ENCODE measurements around the gene SLC35E2B.
"Not testable (repeated sequence)": the region's sequence is repeated elsewhere in the genome, so short reads cannot be mapped to it uniquely, and the experiment has no call there.

Gene SLC35E2B

GRCh38 chr1:1692714-1693647 lies at the start of gene SLC35E2B:
SLC35E2B (minus strand) TSS chr1:1692795; CDS start chr1:1676699, 16,096 bp downstream.
- peak within 1 kb of the TSS in 1 of 2 donors; percentile 47 for H3K4me3 ChIP-seq (ENCODE audit: low read depth in 1 of 2, low read length in 2 of 2)
- not testable (repeated sequence) for H3K9me3 ChIP-seq (ENCODE audit: low read length); H3K4me1 ChIP-seq (ENCODE audit: insufficient read depth, low read length); H3K36me3 ChIP-seq (ENCODE audit: insufficient read depth, low read length); H3K27me3 ChIP-seq (ENCODE audit: control insufficient read depth in 1 of 2, insufficient read depth in 2 of 2, low read length in 2 of 2); H3K9ac ChIP-seq (ENCODE audit: low read length)
- H3K27ac ChIP-seq (ENCODE audit: low read depth, low read length): peak within 1 kb of the TSS; percentile 52

GRCh38 chr1:1741013-1741412 lies 48.4 kb upstream of the SLC35E2B start:
- not testable (repeated sequence) for H3K4me3 ChIP-seq (ENCODE audit: low read depth in 1 of 2, low read length in 2 of 2); H3K4me1 ChIP-seq (ENCODE audit: insufficient read depth, low read length); H3K9ac ChIP-seq (ENCODE audit: low read length); H3K36me3 ChIP-seq (ENCODE audit: insufficient read depth, low read length); H3K27me3 ChIP-seq (ENCODE audit: control insufficient read depth in 1 of 2, insufficient read depth in 2 of 2, low read length in 2 of 2); H3K27ac ChIP-seq (ENCODE audit: low read depth, low read length); H3K9me3 ChIP-seq (ENCODE audit: low read length)

DNA sequence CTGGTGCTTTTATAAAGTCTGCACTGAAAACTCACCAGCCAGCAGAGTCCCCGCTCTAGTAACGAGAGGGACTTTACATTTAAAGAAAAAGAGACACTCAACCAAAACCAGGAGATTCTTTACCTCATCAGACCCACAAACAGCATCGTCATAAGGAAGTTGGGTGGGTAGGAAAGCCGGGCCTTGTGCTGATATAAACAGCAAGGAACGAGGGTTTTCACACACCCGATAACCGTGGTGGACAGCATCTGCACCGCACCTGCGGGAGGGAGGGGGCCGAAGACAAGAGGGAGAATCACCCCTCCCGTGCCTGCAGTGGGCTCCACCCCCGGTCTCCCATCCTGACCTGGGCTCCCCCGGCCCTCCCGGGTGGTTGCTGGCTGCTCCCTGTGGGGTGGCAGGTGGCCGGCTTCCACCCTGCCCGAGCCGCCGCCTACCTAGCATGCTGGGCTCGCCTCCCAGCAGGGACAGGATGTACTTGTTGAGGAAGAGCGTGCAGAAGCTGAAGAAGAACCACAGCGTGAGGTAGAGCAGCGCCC lies 46.3 kb upstream of the SLC35E2B start:
- not testable (repeated sequence) for H3K36me3 ChIP-seq (ENCODE audit: insufficient read depth, low read length); H3K9me3 ChIP-seq (ENCODE audit: low read length); H3K27me3 ChIP-seq (ENCODE audit: control insufficient read depth in 1 of 2, insufficient read depth in 2 of 2, low read length in 2 of 2); H3K9ac ChIP-seq (ENCODE audit: low read length); H3K4me1 ChIP-seq (ENCODE audit: insufficient read depth, low read length); H3K27ac ChIP-seq (ENCODE audit: low read depth, low read length); H3K4me3 ChIP-seq (ENCODE audit: low read depth in 1 of 2, low read length in 2 of 2)

GRCh38 chr1:1737675-1738590 lies 45.3 kb upstream of the SLC35E2B start:
- not testable (repeated sequence) for H3K9me3 ChIP-seq (ENCODE audit: low read length); H3K36me3 ChIP-seq (ENCODE audit: insufficient read depth, low read length); H3K4me3 ChIP-seq (ENCODE audit: low read depth in 1 of 2, low read length in 2 of 2); H3K27me3 ChIP-seq (ENCODE audit: control insufficient read depth in 1 of 2, insufficient read depth in 2 of 2, low read length in 2 of 2); H3K4me1 ChIP-seq (ENCODE audit: insufficient read depth, low read length); H3K9ac ChIP-seq (ENCODE audit: low read length); H3K27ac ChIP-seq (ENCODE audit: low read depth, low read length)

DNA sequence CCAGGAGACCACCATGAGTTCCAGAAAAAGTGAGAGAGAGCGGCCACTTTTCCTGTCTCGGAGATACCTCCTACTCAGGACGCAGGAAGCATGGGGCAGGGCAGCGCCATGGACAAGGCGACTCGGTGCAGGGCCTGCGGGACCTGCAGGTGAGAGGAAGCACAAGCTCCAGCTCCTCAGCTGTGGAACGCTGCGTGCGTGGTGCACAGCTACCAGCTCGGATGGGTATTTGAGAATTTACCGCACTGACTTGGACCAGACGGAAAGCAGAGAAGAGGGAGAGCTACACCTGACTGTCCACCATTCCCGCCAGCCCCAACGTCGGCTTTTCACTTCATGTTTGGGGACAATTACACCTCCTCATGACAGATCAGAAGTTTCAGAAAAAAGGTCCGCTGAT lies 39.8 kb upstream of the SLC35E2B start:
- no peak overlapping the region for H3K27ac ChIP-seq (ENCODE audit: low read depth, low read length)
- peaks cover 9% of the 10 kb centered on the region for H3K36me3 ChIP-seq (ENCODE audit: insufficient read depth, low read length)
- H3K9me3 ChIP-seq (ENCODE audit: low read length): no peaks in the 10 kb centered on the region
- H3K4me1 ChIP-seq (ENCODE audit: insufficient read depth, low read length): no peaks in the 10 kb centered on the region
- no peak overlapping the region for H3K9ac ChIP-seq (ENCODE audit: low read length)
- H3K4me3 ChIP-seq (ENCODE audit: low read depth in 1 of 2, low read length in 2 of 2): no peak overlapping the region
- H3K27me3 ChIP-seq (ENCODE audit: control insufficient read depth in 1 of 2, insufficient read depth in 2 of 2, low read length in 2 of 2): no peaks in the 10 kb centered on the region

GRCh38 chr1:1730870-1731269 lies 38.3 kb upstream of the SLC35E2B start:
- Histone ChIP-seq H3K27ac (ENCODE audit: low read depth, low read length) (no peak overlapping the region), H3K9me3 (ENCODE audit: low read length) (no peaks in the 10 kb centered on the region)

GRCh38 chr1:1730230-1730629 lies 37.6 kb upstream of the SLC35E2B start:
- not testable (repeated sequence) for H3K36me3 ChIP-seq (ENCODE audit: insufficient read depth, low read length); H3K9ac ChIP-seq (ENCODE audit: low read length); H3K4me1 ChIP-seq (ENCODE audit: insufficient read depth, low read length); H3K9me3 ChIP-seq (ENCODE audit: low read length); H3K4me3 ChIP-seq (ENCODE audit: low read depth in 1 of 2, low read length in 2 of 2); H3K27me3 ChIP-seq (ENCODE audit: control insufficient read depth in 1 of 2, insufficient read depth in 2 of 2, low read length in 2 of 2); H3K27ac ChIP-seq (ENCODE audit: low read depth, low read length)

More at GRCh38 chr1:1730870-1731269, 38.3 kb upstream of the SLC35E2B start:
- peaks cover 9% of the 10 kb centered on the region for H3K36me3 ChIP-seq (ENCODE audit: insufficient read depth, low read length)
- no peaks in the 10 kb centered on the region for H3K27me3 ChIP-seq (ENCODE audit: control insufficient read depth in 1 of 2, insufficient read depth in 2 of 2, low read length in 2 of 2)
- no peak overlapping the region for H3K9ac ChIP-seq (ENCODE audit: low read length)
- no peak overlapping the region for H3K4me3 ChIP-seq (ENCODE audit: low read depth in 1 of 2, low read length in 2 of 2)
- no peaks in the 10 kb centered on the region for H3K4me1 ChIP-seq (ENCODE audit: insufficient read depth, low read length)

DNA sequence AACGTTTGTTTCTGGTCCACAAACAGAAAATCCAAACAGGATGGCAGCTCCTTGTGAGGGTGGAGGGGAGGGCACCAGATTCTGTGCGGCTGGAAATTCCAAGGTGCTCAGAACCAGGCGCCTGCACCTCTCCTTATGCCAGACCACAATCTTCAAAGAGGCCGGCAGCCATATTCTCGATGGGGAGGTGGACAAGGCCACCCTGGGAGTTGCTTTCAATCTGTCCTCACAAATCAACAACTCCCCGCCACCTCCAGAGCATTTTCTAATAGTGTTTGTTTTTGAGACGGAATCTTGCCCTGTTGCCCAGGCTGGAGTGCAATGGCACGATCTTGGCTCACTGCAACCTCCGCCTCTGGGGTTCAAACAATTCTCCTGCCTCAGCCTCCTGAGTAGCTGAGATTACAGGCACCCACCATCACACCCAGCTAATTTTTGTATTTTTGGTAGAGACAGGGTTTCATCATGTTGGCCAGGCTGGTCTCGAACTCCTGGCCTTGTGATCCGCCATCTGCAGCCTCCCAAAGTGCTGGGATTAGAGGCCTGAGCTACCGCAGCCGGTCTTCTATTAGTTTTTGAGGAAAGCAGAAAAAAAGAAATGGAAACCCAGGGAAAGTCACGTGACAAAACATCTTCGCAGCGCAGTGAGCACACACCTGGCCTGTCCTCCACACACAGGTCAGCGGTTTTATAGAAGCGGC lies 36.7 kb upstream of the SLC35E2B start:
- H3K27me3 ChIP-seq (ENCODE audit: control insufficient read depth in 1 of 2, insufficient read depth in 2 of 2, low read length in 2 of 2); H3K9me3 ChIP-seq (ENCODE audit: low read length); H3K4me1 ChIP-seq (ENCODE audit: insufficient read depth, low read length); H3K27ac ChIP-seq (ENCODE audit: low read depth, low read length); H3K9ac ChIP-seq (ENCODE audit: low read length); H3K4me3 ChIP-seq (ENCODE audit: low read depth in 1 of 2, low read length in 2 of 2); H3K36me3 ChIP-seq (ENCODE audit: insufficient read depth, low read length): not testable (repeated sequence)

- H3K4me3 ChIP-seq (ENCODE audit: low read depth in 1 of 2, low read length in 2 of 2); H3K4me1 ChIP-seq (ENCODE audit: insufficient read depth, low read length); H3K36me3 ChIP-seq (ENCODE audit: insufficient read depth, low read length); H3K27ac ChIP-seq (ENCODE audit: low read depth, low read length); H3K27me3 ChIP-seq (ENCODE audit: control insufficient read depth in 1 of 2, insufficient read depth in 2 of 2, low read length in 2 of 2); H3K9me3 ChIP-seq (ENCODE audit: low read length); H3K9ac ChIP-seq (ENCODE audit: low read length): not testable (repeated sequence)
These were observed 35.9 kb upstream of the SLC35E2B start for GRCh38 chr1:1728308-1729005.

- H3K36me3 ChIP-seq (ENCODE audit: insufficient read depth, low read length); H3K27ac ChIP-seq (ENCODE audit: low read depth, low read length); H3K9me3 ChIP-seq (ENCODE audit: low read length); H3K4me1 ChIP-seq (ENCODE audit: insufficient read depth, low read length); H3K4me3 ChIP-seq (ENCODE audit: low read depth in 1 of 2, low read length in 2 of 2); H3K9ac ChIP-seq (ENCODE audit: low read length); H3K27me3 ChIP-seq (ENCODE audit: control insufficient read depth in 1 of 2, insufficient read depth in 2 of 2, low read length in 2 of 2): not testable (repeated sequence)
These were observed 34.6 kb upstream of the SLC35E2B start for GRCh38 chr1:1727131-1727651.

All from muscle layer of colon (tissue), 2 donors.